Cerebellar cortex (tissue), 1 donor: ENCODE results near the gene TEKT2.

Experiments used
- DNase-seq: peaks from one replicate; pipeline ENCODE4 v3.0.0-alpha.2; 2015; ENCODE audit warnings: low spot score

TEKT2 gene

GRCh38 chr1:36087233-36088123, 3.6 kb downstream of the TEKT2 start:
- DNase-seq = no peak

- no peak for DNase-seq
Measured at GRCh38 chr1:36088265-36088576, 4.3 kb downstream of the TEKT2 start.

- peak; percentile 84 for DNase-seq
Measured at GRCh38 chr1:36088577-36089392, 4.9 kb downstream of the TEKT2 start, which contains the start of gene ADPRS. TSS of gene ADPRS (plus strand) at chr1:36088892. CDS start at chr1:36088905, 13 bp downstream.

- no peak for DNase-seq
Measured at GRCh38 chr1:36089393-36090121, 5.7 kb downstream of the TEKT2 start.

GRCh38 chr1:36091141-36091540, 7.2 kb downstream of the TEKT2 start:
- DNase-seq = no peak

GRCh38 chr1:36091698-36092097, 7.8 kb downstream of the TEKT2 start:
- DNase-seq = no peak

GRCh38 chr1:36092166-36092797, 8.4 kb downstream of the TEKT2 start:
- DNase-seq = no peak

GRCh38 chr1:36092798-36093185, 8.9 kb downstream of the TEKT2 start:
- no peak for DNase-seq

- DNase-seq = no peak
Measured at GRCh38 chr1:36093226-36093625, 9.3 kb downstream of the TEKT2 start.

GRCh38 chr1:36093929-36094328, 10.0 kb downstream of the TEKT2 start:
- DNase-seq = peak; percentile 86

- no peak for DNase-seq
Measured at GRCh38 chr1:36094621-36095061, 10.7 kb downstream of the TEKT2 start.

- no peak for DNase-seq
Measured at GRCh38 chr1:36095760-36096405, 12.0 kb downstream of the TEKT2 start.

GRCh38 chr1:36096500-36097432, 12.9 kb downstream of the TEKT2 start:
- no peak for DNase-seq

GRCh38 chr1:36097693-36098585, 14.0 kb downstream of the TEKT2 start:
- no peak for DNase-seq

GRCh38 chr1:36098650-36099365, 14.9 kb downstream of the TEKT2 start:
- no peak for DNase-seq

GRCh38 chr1:36099681-36100341, 15.9 kb downstream of the TEKT2 start:
- peak; percentile 83 for DNase-seq

GRCh38 chr1:36100376-36100775, 16.5 kb downstream of the TEKT2 start:
- no peak for DNase-seq

- DNase-seq = no peak
Measured at GRCh38 chr1:36101546-36101945, 17.7 kb downstream of the TEKT2 start.
